Esophagus squamous epithelium (tissue), 4 donors: ENCODE results near the gene GAB2.

ENCODE experiments used
- POLR2A ChIP-seq, 4 donors: fragments of 450-650 bp; IDR thresholded peaks; one replicate each; pipeline ENCODE4 v1.6.1; 2017; ENCODE audit warnings: antibody characterized with exemption in 4 of 4, mild to moderate bottlenecking in 4 of 4, moderate library complexity in 3 of 4
- TF ChIP-seq, protein P1 (sequence below), 6 experiments: fragments of 450-650 bp in 4 of 6; fragments of 200-600 bp in 2 of 6; sonication (generic) in 2 of 6; IDR thresholded peaks; one replicate each; pipeline ENCODE4 v1.5.1; 2016 to 2019; ENCODE audit warnings: antibody characterized with exemption in 6 of 6, mild to moderate bottlenecking in 4 of 6, moderate library complexity in 4 of 6

DNA sequence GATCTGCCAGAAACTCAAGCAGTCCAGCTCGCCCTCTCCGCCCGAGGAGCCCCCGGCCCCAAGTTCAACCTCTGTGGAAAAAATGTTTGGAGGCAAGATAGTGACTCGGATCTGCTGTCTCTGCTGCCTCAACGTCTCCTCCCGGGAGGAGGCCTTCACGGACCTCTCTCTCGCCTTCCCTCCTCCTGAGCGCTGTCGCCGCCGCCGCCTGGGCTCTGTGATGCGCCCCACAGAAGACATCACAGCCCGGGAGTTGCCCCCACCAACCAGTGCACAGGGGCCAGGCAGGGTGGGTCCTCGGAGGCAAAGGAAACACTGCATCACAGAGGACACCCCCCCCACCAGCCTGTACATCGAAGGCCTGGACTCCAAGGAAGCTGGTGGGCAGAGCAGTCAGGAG is 208.1 kb downstream of the GAB2 start:
- no peak for TF ChIP-seq POLR2A (IDR thresholded peaks at IDR 0.05)
- TF ChIP-seq, protein P1, sequence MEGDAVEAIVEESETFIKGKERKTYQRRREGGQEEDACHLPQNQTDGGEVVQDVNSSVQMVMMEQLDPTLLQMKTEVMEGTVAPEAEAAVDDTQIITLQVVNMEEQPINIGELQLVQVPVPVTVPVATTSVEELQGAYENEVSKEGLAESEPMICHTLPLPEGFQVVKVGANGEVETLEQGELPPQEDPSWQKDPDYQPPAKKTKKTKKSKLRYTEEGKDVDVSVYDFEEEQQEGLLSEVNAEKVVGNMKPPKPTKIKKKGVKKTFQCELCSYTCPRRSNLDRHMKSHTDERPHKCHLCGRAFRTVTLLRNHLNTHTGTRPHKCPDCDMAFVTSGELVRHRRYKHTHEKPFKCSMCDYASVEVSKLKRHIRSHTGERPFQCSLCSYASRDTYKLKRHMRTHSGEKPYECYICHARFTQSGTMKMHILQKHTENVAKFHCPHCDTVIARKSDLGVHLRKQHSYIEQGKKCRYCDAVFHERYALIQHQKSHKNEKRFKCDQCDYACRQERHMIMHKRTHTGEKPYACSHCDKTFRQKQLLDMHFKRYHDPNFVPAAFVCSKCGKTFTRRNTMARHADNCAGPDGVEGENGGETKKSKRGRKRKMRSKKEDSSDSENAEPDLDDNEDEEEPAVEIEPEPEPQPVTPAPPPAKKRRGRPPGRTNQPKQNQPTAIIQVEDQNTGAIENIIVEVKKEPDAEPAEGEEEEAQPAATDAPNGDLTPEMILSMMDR (IDR thresholded peaks at IDR 0.05), result no peak
